ENCODE results near the gene ATRN.

Gene ATRN

DNA sequence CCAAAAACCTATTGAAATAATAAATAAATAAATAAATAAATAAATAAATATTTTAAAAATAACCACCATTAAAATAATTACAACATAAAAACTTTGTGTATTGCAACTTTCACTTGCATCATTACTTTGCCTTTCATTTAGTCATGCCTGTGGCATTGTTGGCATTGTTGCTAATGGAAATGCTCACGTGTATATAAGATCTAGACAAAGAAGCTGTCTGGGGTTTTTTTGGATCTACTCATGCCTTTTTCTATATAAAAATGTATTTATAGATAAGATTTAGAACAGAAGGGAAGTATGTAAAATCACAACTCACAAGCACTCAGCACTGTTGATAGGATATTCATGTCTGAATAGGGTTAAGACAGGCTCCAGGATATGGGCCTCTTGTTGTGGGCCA is 164.5 kb downstream of the ATRN start:
- H3K27ac ChIP-seq (ENCODE audit: low read depth, low read length): no peak overlapping the region
- H3K4me1 ChIP-seq (ENCODE audit: insufficient read depth, low read length): no peaks in the 10 kb centered on the region
- no peaks in the 10 kb centered on the region for H3K9me3 ChIP-seq (ENCODE audit: low read length)
- H3K27me3 ChIP-seq (ENCODE audit: control insufficient read depth in 1 of 2, insufficient read depth in 2 of 2, low read length in 2 of 2): no peaks in the 10 kb centered on the region
- no peak overlapping the region for H3K4me3 ChIP-seq (ENCODE audit: low read depth in 1 of 2, low read length in 2 of 2)
- peaks cover 9% of the 10 kb centered on the region for H3K36me3 ChIP-seq (ENCODE audit: insufficient read depth, low read length)
- H3K9ac ChIP-seq (ENCODE audit: low read length): no peak overlapping the region

DNA sequence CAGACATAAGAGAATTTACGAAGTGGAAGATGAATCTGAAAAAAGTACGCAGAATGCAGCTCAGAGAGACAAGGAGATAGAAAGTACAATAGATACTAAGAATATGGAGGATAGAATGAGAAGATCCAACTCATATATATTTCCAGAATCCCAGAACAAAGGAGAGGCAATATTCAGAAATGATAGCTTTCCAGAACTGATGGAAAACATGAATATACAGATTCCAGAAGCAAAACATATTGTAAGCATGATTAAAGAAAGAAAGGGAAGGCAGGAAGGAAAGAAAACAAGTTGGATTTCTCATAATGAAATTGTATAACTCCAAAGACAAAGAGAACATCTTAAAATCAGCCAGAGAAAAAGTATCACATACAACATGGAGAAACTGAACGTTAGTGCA is 169.4 kb downstream of the ATRN start:
- Histone ChIP-seq H3K36me3 (ENCODE audit: insufficient read depth, low read length) (peaks cover 19% of the 10 kb centered on the region), H3K9ac (ENCODE audit: low read length) (no peak overlapping the region), H3K4me3 (ENCODE audit: low read depth in 1 of 2, low read length in 2 of 2) (no peak overlapping the region), H3K4me1 (ENCODE audit: insufficient read depth, low read length) (no peaks in the 10 kb centered on the region), H3K27ac (ENCODE audit: low read depth, low read length) (no peak overlapping the region), H3K27me3 (ENCODE audit: control insufficient read depth in 1 of 2, insufficient read depth in 2 of 2, low read length in 2 of 2) (no peaks in the 10 kb centered on the region), H3K9me3 (ENCODE audit: low read length) (no peaks in the 10 kb centered on the region)

DNA sequence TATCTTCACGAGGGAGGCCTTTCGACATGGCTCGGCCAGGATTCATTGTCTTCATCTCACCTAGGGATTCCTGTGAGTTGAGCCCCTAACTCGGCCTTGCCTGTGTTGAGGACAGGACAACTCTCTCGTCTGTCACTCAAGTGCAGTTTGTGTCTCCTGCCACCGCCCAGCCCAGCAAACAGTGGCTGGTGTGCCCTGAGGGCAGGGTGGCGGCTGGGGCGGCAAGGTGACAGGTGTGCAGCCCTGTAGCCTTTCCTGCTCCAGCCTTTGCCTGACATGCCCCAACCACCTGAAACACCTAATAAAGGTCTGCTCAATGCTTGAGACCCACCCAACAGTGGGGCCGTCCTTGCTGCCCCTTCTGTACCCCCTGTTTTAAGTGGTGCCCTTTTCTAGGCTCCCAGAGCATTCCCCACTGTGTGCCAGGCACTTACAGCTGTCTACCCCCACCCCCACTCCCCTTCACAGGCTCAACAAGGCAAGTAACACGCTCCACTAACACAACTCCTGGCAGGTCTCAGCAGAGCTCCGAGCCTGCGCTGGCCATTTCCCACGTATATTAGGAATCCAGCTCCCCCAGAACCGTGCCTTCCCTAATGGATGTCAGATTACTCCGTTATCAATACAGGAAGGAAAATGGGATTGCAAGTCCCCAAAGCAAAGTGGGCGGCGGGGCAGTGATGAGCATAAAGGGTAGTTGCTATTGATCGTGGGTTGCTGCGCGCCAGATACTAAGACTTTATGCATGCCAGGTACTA is 174.7 kb downstream of the ATRN start:
- Histone ChIP-seq H3K36me3 (ENCODE audit: insufficient read depth, low read length) (peaks cover 16% of the 10 kb centered on the region), H3K27ac (ENCODE audit: low read depth, low read length) (no peak overlapping the region)

DNA sequence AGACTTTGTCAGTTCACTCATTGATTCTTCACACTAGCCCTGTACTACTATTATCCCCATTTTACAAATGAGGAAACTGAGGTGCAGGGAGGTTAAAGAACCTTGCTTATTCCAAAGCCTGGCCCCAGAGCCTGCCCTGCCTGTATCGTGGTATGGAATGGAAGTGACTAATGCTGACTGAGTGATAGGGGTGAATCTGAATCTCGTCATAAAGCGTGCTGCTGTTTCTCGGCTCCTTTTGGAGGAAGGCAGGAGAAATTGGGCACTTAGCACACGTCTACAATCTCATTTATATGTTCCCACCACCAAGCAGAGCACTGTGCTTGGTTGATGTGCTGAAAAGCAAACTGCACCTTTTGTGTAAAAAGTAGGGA is 175.2 kb downstream of the ATRN start:
- Histone ChIP-seq H3K9me3 (ENCODE audit: low read length) (no peaks in the 10 kb centered on the region), H3K9ac (ENCODE audit: low read length) (no peak overlapping the region), H3K36me3 (ENCODE audit: insufficient read depth, low read length) (peaks cover 16% of the 10 kb centered on the region), H3K4me1 (ENCODE audit: insufficient read depth, low read length) (no peaks in the 10 kb centered on the region), H3K4me3 (ENCODE audit: low read depth in 1 of 2, low read length in 2 of 2) (no peak overlapping the region), H3K27me3 (ENCODE audit: control insufficient read depth in 1 of 2, insufficient read depth in 2 of 2, low read length in 2 of 2) (no peaks in the 10 kb centered on the region), H3K27ac (ENCODE audit: low read depth, low read length) (no peak overlapping the region)

More for the DNA sequence above, 174.7 kb downstream of the ATRN start:
- no peaks in the 10 kb centered on the region for H3K4me1 ChIP-seq (ENCODE audit: insufficient read depth, low read length)
- H3K9ac ChIP-seq (ENCODE audit: low read length): no peak overlapping the region
- H3K27me3 ChIP-seq (ENCODE audit: control insufficient read depth in 1 of 2, insufficient read depth in 2 of 2, low read length in 2 of 2): no peaks in the 10 kb centered on the region
- H3K9me3 ChIP-seq (ENCODE audit: low read length): no peaks in the 10 kb centered on the region
- H3K4me3 ChIP-seq (ENCODE audit: low read depth in 1 of 2, low read length in 2 of 2): no peak overlapping the region

DNA sequence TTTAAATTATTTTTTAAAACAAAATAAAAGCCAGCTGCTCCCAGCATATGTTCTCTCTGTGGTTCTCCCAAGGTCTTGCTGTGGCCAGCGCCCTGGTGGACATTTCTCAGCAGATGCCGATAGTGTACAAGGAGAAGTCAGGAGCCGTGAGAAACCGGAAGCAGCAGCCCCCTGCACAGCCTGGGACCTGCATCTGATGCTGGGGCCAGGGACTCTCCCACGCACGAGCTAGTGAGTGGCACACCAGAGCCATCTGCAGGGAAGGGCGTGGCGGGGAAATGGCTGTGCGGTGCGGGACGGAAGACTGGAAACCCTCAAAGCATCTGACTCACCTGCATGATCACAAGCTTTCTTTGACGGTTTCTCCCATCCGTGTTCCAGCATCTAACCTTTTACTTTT is 175.8 kb downstream of the ATRN start:
- H3K9ac ChIP-seq (ENCODE audit: low read length): no peak overlapping the region
- no peak overlapping the region for H3K4me3 ChIP-seq (ENCODE audit: low read depth in 1 of 2, low read length in 2 of 2)
- no peaks in the 10 kb centered on the region for H3K4me1 ChIP-seq (ENCODE audit: insufficient read depth, low read length)
- no peaks in the 10 kb centered on the region for H3K27me3 ChIP-seq (ENCODE audit: control insufficient read depth in 1 of 2, insufficient read depth in 2 of 2, low read length in 2 of 2)
- no peaks in the 10 kb centered on the region for H3K9me3 ChIP-seq (ENCODE audit: low read length)
- peaks cover 16% of the 10 kb centered on the region for H3K36me3 ChIP-seq (ENCODE audit: insufficient read depth, low read length)
- H3K27ac ChIP-seq (ENCODE audit: low read depth, low read length): no peak overlapping the region

DNA sequence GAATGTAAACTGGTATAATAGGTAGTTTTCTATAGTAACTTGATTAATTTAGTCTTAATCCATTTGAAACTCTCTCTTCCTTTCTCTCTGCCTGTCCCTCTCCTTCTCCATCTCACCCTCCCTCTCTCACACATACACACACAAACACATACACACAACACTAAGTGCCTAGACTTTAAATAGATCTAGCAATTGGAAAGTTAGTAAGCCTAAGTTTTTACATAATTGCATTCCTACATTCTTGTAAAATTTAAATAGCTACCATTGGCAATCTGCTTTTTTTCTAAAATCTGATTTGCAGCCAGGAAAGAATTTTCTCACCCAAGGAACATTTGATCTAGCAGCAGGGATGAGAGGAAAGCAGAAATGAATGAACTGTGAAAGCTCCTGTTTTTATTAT is 176.7 kb downstream of the ATRN start:
- H3K27me3 ChIP-seq (ENCODE audit: control insufficient read depth in 1 of 2, insufficient read depth in 2 of 2, low read length in 2 of 2): no peaks in the 10 kb centered on the region
- no peak overlapping the region for H3K4me3 ChIP-seq (ENCODE audit: low read depth in 1 of 2, low read length in 2 of 2)
- H3K27ac ChIP-seq (ENCODE audit: low read depth, low read length): no peak overlapping the region
- H3K4me1 ChIP-seq (ENCODE audit: insufficient read depth, low read length): no peaks in the 10 kb centered on the region
- peaks cover 16% of the 10 kb centered on the region for H3K36me3 ChIP-seq (ENCODE audit: insufficient read depth, low read length)
- no peak overlapping the region for H3K9ac ChIP-seq (ENCODE audit: low read length)
- no peaks in the 10 kb centered on the region for H3K9me3 ChIP-seq (ENCODE audit: low read length)

DNA sequence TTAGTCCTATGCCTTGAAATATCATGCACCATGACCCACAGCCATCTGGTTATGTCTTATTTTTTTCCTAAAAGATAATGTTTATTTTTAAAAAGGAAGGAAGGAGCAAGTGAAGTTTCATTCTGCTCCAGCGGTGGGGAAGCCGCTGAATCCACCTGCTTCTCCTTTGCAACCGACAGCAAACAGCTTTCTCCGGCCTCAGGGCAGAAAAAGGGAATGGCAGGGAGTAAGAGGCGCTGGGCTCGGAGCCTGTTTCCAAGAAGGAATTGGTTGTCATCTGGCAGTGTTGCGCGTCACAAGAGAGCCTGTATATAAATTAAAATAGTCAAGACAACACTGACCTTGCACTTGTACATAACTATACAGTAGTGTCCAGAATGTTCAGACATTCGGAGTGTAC is 178.1 kb downstream of the ATRN start:
- Histone ChIP-seq H3K4me3 (ENCODE audit: low read depth in 1 of 2, low read length in 2 of 2) (no peak overlapping the region), H3K36me3 (ENCODE audit: insufficient read depth, low read length) (peaks cover 10% of the 10 kb centered on the region)

DNA sequence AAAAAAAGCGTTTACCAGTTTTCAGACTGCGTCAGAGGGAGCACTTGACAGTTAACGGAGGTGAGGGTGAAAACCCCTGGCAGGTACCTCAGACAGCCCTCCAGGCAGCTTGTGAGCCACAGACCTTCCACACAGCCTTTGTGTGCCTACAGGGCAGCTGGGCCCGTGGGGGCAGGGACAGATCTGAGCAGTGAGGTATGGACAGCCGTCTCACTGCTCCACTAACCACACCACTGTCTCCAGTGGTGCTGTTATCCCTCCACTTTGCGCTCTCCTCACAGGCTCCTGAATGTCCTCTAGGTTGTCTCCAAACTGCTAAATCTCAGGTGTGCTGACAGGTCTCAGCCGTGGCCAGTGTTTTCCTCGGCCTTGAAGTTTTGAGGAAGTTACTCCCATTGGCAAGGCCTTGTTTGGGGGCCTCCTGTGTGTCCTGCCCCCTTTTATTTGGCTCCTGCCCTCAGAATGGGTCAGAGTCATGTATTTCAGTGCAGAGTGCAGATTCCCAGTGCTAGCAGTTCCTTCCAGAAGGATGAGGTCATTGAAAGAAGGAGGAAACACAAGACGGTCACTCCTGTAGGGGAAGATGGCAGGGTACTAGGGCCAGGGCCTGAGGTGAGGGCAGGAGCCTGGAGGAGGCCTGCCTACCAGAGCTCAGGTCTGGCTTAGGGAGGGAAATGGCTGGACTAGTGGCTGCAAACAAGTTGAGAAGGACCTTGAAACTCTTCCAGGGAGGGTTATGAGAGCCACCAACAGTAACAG is 180.6 kb downstream of the ATRN start:
- Histone ChIP-seq H3K36me3 (ENCODE audit: insufficient read depth, low read length) (peaks cover 4% of the 10 kb centered on the region), H3K9me3 (ENCODE audit: low read length) (no peaks in the 10 kb centered on the region), H3K27me3 (ENCODE audit: control insufficient read depth in 1 of 2, insufficient read depth in 2 of 2, low read length in 2 of 2) (no peaks in the 10 kb centered on the region), H3K4me1 (ENCODE audit: insufficient read depth, low read length) (peaks cover 7% of the 10 kb centered on the region), H3K4me3 (ENCODE audit: low read depth in 1 of 2, low read length in 2 of 2) (no peak overlapping the region), H3K9ac (ENCODE audit: low read length) (no peak overlapping the region), H3K27ac (ENCODE audit: low read depth, low read length) (no peak overlapping the region)

More for the DNA sequence above, 178.1 kb downstream of the ATRN start:
- Histone ChIP-seq H3K27ac (ENCODE audit: low read depth, low read length) (no peak overlapping the region), H3K27me3 (ENCODE audit: control insufficient read depth in 1 of 2, insufficient read depth in 2 of 2, low read length in 2 of 2) (no peaks in the 10 kb centered on the region), H3K4me1 (ENCODE audit: insufficient read depth, low read length) (peaks cover 3% of the 10 kb centered on the region), H3K9me3 (ENCODE audit: low read length) (no peaks in the 10 kb centered on the region), H3K9ac (ENCODE audit: low read length) (no peak overlapping the region)

DNA sequence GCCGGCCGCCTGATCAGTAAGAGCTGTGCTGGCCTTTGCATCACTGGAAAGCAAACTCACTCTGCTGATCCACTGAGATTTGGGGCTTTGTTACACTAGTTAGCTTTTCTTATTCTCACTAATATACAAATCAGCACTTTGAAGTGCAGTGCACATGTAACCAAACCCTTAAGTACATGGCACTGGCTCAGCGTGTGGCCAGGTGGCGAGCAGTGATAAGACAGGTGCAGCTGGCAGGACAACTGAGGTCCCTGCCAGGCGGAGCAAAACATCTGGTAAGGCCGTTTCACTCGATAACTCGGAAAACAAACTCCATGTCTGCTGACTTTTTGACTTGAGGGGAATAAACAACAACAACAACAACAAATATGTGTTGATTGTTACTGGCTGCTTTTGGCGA is 181.4 kb downstream of the ATRN start:
- no peaks in the 10 kb centered on the region for H3K27me3 ChIP-seq (ENCODE audit: control insufficient read depth in 1 of 2, insufficient read depth in 2 of 2, low read length in 2 of 2)
- H3K9me3 ChIP-seq (ENCODE audit: low read length): no peaks in the 10 kb centered on the region
- H3K36me3 ChIP-seq (ENCODE audit: insufficient read depth, low read length): peaks cover 4% of the 10 kb centered on the region
- H3K4me3 ChIP-seq (ENCODE audit: low read depth in 1 of 2, low read length in 2 of 2): no peak overlapping the region
- peaks cover 7% of the 10 kb centered on the region for H3K4me1 ChIP-seq (ENCODE audit: insufficient read depth, low read length)
- H3K9ac ChIP-seq (ENCODE audit: low read length): no peak overlapping the region
- H3K27ac ChIP-seq (ENCODE audit: low read depth, low read length): no peak overlapping the region

DNA sequence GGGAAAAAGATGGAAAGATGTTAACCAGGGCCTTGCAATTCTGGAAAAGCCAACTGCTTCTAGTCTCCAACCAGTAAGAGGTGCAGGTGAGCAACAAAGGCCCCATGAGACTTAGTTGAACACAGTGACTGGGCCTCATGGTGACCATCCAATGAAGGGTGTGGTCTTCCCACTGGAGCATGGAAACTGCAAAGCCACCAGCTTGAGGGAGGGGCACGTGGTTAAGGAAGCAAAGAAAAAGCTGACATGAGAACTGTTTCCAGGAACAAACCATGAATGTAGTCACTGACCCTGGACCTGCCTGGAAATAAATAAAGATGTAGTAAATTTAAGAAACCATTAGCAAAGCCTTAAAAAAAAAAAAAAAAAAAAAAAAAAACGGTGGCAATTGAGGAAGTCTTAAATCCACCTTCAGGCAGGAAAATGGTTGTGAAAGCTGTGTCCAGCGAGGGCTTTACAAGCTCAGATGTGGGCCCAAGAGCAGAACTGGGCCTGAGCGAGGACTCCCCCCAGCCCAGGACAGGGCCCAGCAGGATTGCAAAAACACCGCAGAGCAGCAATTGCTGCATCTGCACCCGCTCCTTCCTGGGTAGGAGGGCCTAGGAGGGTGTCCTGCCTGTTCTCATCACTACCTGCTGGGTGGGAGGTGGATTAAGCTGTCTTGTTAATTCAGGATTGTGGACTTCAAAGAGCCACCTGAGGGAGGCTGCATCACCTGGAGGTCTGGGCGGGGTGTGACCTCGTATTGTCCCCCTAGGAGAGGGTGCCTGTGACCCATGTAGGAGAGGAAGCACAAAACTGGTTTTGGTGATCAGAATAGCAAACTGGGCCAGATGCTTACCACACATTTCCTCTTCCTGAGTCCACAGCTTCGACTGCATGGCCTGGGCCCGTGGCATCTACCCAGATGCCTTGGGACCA is 182.1 kb downstream of the ATRN start:
- no peak overlapping the region for H3K4me3 ChIP-seq (ENCODE audit: low read depth in 1 of 2, low read length in 2 of 2)
- H3K27me3 ChIP-seq (ENCODE audit: control insufficient read depth in 1 of 2, insufficient read depth in 2 of 2, low read length in 2 of 2): no peaks in the 10 kb centered on the region
- no peaks in the 10 kb centered on the region for H3K9me3 ChIP-seq (ENCODE audit: low read length)
- H3K36me3 ChIP-seq (ENCODE audit: insufficient read depth, low read length): peaks cover 4% of the 10 kb centered on the region
- H3K9ac ChIP-seq (ENCODE audit: low read length): no peak overlapping the region
- no peak overlapping the region for H3K27ac ChIP-seq (ENCODE audit: low read depth, low read length)
- H3K4me1 ChIP-seq (ENCODE audit: insufficient read depth, low read length): peaks cover 7% of the 10 kb centered on the region

DNA sequence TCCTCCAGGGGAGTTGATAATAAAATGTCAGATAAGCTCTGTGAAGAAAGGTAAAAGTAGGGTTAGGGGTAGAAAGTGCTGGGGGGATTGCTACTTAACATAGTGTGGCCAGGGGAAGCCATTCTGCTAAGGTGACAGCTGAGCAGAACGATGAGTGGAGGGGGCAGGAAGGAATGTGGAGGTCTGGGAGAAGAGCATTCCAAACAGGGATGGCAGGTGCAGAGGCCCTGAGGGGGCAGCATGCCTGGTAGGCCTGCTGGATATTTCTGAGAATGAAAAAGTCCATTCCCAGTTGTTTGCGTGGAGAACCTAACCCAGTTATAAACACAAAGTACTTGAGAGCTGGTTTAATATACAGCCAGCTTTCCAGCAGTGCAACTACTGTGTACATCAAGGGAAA is 183.1 kb downstream of the ATRN start:
- Histone ChIP-seq H3K4me1 (ENCODE audit: insufficient read depth, low read length) (peaks cover 7% of the 10 kb centered on the region), H3K9me3 (ENCODE audit: low read length) (no peaks in the 10 kb centered on the region), H3K27me3 (ENCODE audit: control insufficient read depth in 1 of 2, insufficient read depth in 2 of 2, low read length in 2 of 2) (no peaks in the 10 kb centered on the region), H3K9ac (ENCODE audit: low read length) (no peak overlapping the region), H3K4me3 (ENCODE audit: low read depth in 1 of 2, low read length in 2 of 2) (no peak overlapping the region), H3K27ac (ENCODE audit: low read depth, low read length) (no peak overlapping the region), H3K36me3 (ENCODE audit: insufficient read depth, low read length) (peaks cover 4% of the 10 kb centered on the region)

Data from muscle layer of colon (tissue), 2 donors.